GM18861 (cell line): ENCODE data around the gene PTPRG.
"Not testable (repeated sequence)": the region's sequence is repeated elsewhere in the genome, so short reads cannot be mapped to it uniquely, and the experiment has no call there.

Experiments
- ATAC-seq: cut with Tn5 transposase; IDR thresholded peaks from one replicate; pipeline ENCODE4 v1.9.1; 2021; ENCODE audit not compliant: unreplicated experiment

PTPRG gene

GRCh38 chr3:61716693-61717092 is 155.3 kb downstream of the PTPRG start:
- ATAC-seq: not testable (repeated sequence)

DNA sequence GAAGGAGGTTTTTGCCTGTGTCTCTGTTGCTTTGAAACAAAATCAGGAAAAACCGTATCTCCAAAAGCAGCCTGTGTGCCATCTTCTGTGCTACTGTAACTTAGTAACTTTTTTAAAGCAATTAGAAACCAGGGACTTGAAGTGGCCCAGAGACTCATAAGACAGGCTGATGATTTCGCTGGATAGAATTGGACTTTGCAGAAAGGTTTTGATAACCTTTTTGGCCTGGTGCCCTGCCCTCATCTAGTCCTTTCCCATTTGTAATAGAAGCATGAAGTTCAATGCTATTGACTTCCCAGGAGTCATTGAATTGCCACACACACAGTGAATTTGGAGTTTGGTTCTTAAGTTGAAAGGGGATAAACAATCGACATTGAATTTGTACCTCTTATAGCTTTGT is 157.2 kb downstream of the PTPRG start:
- ATAC-seq: no peak

DNA sequence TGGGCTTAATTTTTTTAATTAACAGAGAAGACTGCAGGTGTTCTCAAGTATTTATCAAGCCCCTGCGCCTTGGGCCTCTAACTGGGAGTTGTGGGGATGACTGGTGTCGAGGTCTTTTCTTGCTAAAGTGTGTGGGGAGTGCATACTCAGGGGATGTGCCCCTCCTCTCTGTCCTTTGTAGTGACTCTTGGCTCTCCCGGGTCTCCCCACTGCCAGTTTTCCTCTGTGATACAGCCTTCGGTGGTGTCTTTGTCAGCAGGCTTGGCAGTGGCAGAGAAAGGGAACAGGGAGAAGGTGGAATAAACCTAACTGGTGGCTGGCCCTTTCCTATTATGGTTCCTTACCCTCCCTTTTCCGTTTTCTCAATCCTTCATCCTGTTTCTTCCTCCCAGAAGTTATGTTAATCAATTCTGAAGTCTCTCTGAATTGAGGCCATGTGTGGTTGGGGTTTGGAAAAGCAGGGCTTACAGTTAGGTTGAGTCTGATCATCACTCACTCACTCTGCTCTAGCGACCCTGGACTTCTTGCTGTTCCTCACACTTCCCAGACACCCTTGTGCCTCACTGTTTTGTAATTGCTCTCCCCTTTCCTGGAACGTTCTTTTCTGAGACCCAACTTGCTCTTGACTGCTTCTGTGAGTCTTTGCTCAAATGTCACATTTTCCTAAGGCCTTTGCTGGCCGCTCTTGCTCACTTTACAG is 158.1 kb downstream of the PTPRG start:
- no peak for ATAC-seq

DNA sequence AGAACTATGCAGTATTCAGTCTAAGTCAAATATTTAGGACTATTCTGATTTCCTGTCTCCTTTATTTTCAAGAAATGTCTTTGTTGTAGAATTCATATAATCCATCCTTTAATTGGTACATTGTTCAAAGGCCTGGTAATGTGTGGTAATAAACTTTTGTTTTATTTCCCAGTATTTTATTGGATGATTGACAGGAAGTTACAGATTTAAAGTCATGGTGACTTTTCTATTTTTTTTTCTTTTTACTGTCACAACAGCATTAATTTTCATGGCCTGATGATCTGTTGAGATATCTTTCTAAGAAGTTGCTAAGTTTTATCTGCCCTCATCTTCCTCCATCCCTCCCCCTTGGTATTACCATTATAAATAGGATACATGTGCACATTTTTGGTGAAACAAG is 161.7 kb downstream of the PTPRG start:
- ATAC-seq: no peak

GRCh38 chr3:61724183-61724582 is 162.8 kb downstream of the PTPRG start:
- ATAC-seq: peak; percentile 84

GRCh38 chr3:61724801-61725200 is 163.4 kb downstream of the PTPRG start:
- ATAC-seq: peak; percentile 25

DNA sequence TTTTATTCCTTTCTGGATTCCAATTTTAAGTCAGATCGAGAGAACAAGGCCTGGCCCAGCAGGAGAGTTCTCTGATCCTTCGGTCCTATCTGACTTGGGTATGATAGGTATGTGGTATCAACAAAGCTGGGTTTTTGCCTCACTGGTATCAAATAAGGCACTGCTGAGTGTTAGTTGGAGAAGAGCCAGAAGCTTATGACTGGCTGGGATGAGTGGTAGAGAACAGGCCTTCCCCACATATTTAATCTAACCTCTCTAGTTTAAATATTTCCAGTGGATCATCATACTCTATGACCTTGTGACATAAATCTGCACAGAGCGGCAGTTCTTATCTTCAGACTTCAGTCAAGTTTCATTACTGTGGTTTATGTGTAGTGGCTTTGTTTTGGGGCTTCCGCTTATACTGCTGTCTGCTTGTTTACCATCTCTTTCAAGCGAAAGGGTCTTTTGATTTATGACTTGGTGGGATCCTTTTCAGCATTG is 164.5 kb downstream of the PTPRG start:
- ATAC-seq: no peak

- ATAC-seq: no peak
Measured at GRCh38 chr3:61727435-61727834, 166.1 kb downstream of the PTPRG start.

DNA sequence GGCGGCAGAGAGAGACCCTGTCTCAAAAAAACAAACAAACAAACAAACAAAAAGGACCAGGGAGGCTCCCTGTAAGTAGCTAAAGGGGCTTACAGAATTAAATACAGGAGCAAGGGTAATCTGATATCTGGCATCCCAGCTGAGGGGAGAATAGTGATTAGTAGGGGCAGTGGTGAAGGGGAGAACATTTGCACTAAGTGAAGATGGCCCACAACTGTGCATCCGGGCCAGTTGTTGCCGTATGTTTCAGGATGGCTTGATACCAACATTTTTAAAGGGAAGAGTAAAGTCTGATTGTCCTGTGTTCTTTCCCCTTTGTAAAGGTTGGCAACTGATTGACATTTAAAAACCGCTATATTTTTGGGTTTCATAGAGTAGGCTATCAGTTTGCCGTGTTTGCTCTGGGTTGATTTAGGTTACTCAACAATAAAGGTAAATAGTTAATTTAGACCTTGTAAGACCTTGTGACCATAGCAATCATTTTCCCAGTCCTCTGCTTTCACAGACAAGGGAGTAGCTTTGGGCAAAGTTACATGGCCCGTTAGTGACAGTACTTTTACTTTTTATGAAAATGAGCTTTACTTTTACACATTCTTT is 167.8 kb downstream of the PTPRG start:
- no peak for ATAC-seq

- ATAC-seq: no peak
Measured at GRCh38 chr3:61730056-61730455, 168.7 kb downstream of the PTPRG start.

GRCh38 chr3:61730577-61731231 is 169.3 kb downstream of the PTPRG start:
- no peak for ATAC-seq

GRCh38 chr3:61733000-61733399 is 171.6 kb downstream of the PTPRG start:
- no peak for ATAC-seq

- ATAC-seq: no peak
Measured at GRCh38 chr3:61733876-61734275, 172.5 kb downstream of the PTPRG start.

GRCh38 chr3:61734749-61735686 is 173.6 kb downstream of the PTPRG start:
- no peak for ATAC-seq

GRCh38 chr3:61736506-61736905 is 175.1 kb downstream of the PTPRG start:
- ATAC-seq: no peak

DNA sequence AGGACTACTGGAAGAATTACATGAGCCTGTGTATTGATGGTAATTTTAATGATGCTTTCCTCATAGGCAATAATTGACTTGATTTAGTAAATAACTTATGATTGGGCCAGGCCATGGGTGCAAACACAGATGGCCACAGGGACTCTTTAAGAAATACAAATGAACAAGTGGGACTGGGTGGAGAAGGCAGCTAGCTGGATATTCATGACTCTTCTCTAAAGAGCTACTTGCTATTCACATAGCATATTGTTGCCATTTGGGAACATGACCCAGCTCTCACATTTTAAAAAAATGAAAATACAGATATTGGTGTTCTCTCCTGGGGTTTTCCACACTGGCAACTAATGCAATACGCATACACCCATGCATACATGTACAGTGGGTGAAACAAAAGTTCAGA is 178.3 kb downstream of the PTPRG start:
- no peak for ATAC-seq

DNA sequence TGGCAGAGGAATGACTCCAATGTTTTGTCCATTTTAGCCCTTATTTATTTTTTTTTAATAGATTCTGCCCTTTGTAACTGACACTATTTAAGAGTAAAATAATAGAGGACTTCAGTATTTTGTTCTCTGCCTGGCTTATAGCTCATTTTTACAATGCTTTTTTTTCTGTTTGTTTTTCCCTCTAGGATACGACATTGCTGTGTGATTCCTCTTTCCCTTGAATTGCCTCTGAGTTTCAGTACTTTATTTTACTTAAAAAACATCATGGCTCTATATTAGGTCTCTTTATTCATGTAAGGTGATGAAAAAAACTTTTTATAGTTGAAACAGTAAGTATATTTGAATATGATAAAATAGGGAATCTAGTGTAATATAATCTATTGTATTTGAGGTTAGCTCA is 179.1 kb downstream of the PTPRG start:
- ATAC-seq: no peak

- no peak for ATAC-seq
Measured at GRCh38 chr3:61741551-61741950, 180.2 kb downstream of the PTPRG start.

GRCh38 chr3:61742006-61742405 is 180.6 kb downstream of the PTPRG start:
- no peak for ATAC-seq

DNA sequence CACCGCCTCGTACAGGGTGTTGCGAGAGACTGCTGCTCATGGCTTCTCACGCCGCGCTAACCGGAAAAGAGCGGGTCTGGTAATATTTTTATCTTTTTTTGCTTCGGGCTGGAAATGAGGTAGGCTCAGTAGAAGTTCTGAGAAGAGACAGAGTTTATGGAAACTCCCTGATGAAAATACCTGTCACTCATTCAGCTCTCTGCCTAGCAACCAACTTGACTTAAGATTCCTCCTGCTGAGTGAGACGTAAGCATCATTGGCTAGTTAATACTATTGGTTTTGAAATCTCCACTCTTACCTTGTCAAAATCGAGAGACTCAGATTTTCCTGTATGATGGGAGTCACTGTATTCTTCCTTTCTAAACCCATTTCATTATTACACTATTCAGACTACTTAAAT is 181.7 kb downstream of the PTPRG start:
- no peak for ATAC-seq

GRCh38 chr3:61743686-61744242 is 182.4 kb downstream of the PTPRG start:
- ATAC-seq: no peak
